SIG-M5 (cell line): ENCODE results near the gene SLC25A25.
"Not testable (repeated sequence)": the region's sequence is repeated elsewhere in the genome, so short reads cannot be mapped to it uniquely, and the experiment has no call there.

Experiments used
- DNase-seq: peaks from one replicate; lab custom pipeline; 2025; lab: John Stamatoyannopoulos, UW

SLC25A25 gene

DNA sequence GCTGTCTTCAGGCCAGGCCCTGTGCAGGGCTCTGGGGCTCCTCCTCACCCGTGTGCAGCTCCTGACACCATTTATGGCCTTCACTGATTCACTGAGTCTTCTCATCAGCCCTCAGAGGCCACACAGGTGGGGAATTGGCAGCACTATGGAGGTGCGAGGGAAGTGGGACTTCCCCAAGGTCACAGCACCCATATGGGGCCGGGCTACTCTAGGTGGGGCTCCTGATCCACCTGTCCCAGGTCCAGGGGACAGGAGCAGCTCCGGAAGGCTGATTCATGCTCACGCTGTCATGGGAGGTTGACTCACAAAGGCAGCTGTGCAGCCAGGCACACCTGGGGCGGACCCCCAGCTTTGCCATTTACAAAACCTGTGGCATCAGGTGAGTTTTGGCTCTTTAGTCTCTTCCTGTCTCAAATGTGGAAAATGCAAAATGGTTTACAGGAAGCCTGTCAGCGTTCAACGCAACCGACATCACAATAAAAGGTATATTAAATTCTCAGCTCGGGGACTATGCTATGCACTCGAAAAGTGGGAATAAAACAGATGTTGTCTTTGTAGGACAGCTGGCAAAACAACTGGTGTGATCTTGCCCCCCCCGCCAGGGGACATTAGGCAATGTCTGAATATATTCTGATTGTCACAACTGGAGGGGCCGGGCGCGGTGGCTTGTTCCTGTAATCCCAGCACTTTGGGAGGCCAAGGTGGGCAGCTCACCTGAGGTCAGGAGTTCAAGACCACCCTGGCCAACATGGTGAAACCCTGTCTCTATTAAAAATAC, 15.9 kb upstream of the SLC25A25 start:
- DNase-seq = no peak

DNA sequence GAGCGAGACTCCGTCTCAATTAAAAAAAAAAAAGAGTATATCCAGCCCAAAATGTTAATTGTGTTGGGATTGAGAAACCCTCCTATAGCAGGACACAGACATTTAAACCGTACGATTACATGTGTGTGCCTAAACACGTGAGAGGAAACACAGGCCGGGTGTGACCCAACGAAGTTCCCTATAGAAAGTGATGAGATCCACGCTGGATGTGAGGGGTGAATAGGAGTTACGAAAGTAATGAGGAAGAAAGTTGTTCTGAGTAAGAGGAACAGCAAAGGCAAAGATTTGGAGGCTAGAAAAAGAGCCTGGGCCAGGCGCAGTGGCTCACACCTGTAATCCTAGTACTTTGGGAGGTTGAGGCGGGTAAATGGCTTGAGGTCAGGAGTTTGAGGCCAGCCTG, 14.5 kb upstream of the SLC25A25 start:
- peak; percentile 73 for DNase-seq

DNA sequence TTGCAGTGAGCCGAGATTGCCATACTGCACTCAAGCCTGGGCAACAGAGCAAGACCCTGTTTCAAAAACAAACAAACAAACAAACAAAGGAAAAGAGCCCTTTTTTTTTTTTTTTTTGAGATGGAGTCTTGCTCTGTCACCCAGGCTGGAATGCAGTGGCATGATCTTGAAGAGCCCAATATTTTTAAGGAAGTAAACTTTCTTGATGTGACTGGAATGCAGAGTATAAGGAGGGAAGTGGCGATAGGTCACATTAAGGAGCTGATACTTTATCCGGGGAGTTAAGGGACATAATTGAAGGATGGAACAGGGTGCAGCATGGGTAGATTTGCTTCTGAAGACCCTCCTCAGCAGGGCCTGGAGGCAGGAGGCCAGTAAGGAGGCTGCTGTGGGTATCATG, 13.9 kb upstream of the SLC25A25 start:
- no peak for DNase-seq

DNA sequence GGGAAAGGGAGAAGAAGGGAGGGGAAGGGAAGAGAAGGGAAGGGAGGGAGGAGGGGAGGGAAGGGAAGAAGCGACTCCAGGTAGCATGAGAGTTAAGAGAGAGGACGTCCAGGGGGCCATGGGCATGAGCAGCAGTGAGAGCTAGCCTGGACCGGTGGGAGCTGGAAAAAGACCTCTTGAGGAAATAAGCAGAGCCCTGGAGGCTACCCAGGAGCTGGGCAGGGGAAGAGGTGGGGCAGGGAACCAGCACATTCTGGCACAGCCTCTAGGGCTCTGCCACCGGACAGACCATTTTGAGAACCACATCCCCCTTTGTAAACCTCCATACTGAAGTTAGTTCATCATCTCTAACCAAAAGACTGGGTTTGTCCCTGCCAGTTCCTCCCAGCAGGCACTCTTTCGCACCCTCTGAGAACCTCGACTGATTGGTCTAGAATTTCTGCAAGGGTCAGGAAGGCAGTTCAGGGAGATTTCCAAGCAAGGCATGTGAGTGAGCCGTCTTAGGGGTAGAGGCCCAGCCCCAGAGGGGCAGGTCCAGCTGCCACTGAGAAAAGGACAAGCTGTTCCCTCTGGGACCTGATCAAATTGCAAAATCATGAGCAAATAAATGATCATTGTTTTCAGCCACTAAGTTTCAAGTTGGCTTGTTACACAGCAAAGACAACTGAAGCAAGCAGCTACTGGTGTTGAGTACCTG, 12.5 kb upstream of the SLC25A25 start:
- DNase-seq = no peak

DNA sequence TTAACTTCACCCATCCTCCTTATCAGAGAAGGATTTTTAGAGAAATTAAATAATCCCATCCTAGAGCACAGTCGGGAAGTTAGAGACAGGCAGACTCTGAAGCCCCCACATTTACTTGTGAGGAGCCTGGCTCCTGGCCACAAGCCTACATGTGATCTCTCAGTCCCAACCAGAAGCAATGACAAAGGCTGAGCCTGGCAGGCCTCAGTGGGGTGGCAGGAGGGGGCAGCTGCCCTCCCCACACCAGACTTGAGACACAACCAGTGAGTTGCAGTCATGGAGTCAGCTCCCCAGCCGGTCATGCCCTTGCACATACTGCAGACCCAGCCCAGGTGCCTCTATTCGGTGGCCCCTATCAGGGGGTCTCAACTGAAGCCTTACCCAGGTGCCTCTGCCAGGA, 11.9 kb upstream of the SLC25A25 start:
- DNase-seq = no peak

DNA sequence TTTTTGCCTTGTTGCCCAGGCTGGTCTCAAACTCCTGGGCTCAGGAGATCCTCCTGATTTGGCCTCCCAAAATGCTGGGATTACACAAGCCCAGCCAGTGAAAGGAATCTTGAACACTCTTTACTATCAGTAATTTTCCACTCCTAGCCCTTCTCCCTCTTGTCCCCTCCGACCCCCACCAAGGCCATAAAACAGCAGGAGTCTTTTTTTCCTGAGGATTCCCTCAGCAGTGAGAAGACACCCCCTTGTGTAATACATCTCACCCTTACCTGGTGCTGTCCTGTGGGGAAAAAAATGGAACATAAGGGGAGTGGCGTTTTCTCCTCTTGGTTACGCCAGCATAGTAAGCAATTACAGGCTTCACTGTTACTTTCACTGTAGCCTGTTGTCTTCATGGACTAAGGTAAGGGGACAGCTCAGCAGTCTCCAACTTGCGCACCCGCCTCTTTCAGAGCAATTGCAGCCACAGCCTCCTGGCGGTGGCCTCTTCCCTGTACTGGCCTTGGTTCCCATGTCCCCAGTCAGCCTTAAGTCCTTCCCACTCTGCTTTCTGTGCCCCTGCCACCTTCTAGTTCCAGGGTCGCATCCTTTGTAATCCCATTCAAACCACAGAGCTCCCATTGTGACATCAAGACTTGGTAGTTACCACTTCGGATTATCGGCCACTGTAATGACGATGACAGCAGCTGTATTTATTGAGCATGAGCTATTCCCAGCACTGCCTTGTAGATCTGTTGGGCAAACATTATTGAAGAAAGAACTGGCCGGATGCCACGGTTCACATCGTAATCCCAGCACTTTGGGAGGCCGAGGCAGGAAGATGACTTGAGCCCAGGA, 10.9 kb upstream of the SLC25A25 start:
- DNase-seq = no peak

DNA sequence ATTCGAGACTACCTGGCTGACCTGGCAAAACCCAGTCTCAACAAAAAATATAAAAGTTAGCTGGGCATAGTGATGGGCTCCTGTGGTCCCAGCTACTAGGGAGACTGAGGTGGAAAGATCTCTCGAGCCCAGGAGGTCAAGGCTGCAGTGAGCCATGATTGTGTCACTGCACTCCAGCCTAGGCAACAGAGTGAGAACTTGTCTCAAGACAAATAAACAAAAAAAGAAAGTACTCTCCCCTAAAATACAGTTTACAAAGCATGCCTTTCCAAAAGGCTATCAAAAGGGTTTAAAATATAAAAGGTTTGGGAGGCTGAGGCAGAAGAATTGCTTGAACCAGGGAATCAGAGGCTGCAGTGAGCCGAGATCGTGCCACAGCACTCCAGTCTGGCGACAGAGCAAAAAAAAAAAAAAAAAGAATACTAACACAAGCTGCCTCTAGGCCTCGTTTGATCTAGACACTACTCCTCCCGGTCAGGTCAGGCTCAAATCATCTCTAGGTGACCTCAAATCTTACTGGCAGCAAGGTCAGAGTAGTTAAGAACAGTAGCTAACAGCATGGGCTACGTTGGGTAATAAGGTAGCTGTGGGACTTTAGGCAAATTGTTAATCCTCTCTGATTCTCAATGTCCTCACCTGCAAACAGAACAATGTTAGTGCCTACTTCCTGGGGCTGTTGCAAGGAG, 10.2 kb upstream of the SLC25A25 start:
- no peak for DNase-seq

DNA sequence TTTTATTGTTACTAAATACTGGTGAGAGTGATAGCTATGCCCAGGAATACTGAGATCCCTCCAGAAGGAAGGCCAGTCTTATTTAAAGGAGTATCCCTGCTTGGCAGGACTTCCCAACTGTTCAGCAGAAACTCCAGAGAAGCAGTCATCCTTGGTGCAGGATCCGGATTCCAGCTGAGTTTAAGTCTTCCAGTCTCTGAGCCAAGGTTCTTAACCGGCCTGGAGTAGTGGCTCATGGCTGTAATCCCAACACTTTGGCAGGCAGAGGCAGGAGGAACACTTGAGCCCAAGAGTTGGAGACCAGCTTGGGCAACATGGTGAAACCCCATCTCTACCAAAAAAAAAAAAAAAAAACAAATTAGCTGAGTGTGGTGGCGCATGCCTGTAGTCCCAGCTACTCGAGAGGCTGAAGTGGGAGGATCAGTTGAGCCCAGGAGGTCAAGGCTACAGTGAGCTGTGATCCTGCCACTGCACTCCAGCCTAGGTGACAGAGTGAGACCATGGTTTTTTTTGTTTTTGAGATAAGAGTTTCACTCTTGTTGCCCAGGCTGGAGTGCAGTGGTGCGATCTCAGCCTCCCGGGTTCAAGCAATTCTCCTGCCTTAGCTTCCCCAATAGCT, 8.6 kb upstream of the SLC25A25 start:
- DNase-seq = no peak

DNA sequence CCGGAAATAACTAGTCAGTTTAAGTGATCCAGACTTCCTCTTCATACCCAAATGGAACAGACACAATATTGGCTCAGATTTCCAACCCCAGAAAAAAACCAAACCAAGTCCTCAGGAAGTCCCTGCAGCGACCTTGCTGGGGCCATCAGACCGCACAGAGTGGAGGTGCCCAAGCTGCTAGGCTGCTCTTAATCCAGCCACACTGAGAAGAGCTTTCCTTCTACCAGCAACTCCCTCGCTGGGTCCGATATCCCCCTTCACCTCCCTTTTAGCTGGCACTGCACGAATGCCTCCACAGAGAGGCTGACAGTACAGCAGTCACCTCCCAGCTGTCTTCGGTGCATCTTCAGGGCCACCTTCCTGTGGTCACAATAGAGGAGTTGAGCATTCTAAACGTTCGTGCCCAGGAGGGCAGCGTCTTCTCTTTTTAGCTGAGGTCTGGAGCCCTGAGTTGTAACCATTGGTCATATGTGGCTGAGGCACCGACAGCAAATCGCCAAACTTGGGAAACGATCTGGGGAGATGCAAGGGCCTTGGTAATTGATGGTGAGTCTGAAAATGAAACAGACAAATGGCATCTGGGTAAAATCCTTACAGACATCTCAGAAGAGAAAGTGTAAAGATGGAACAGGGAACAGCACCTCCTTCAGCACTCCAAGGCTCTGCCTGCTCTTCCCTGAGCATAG, 6.6 kb upstream of the SLC25A25 start:
- no peak for DNase-seq

DNA sequence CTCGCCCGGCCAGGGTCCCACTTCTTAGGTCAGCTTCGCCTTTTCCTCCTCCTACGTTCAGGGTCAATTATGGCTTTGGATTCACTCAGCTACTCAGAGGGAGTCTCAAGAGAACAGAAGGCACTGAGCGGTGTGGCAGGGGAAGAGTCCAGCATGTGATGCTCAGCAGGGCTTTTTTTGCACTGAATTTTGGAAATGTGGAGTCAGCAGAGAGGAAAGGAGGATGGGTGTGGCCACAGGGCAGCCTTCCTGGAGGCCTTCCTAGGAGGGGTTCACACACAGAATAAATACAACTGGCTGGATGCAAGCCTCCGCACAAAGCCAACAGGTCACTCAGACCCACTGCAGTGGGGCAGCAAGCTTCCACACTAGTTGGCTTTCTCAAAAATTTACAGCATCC, 5.8 kb upstream of the SLC25A25 start:
- DNase-seq = no peak

DNA sequence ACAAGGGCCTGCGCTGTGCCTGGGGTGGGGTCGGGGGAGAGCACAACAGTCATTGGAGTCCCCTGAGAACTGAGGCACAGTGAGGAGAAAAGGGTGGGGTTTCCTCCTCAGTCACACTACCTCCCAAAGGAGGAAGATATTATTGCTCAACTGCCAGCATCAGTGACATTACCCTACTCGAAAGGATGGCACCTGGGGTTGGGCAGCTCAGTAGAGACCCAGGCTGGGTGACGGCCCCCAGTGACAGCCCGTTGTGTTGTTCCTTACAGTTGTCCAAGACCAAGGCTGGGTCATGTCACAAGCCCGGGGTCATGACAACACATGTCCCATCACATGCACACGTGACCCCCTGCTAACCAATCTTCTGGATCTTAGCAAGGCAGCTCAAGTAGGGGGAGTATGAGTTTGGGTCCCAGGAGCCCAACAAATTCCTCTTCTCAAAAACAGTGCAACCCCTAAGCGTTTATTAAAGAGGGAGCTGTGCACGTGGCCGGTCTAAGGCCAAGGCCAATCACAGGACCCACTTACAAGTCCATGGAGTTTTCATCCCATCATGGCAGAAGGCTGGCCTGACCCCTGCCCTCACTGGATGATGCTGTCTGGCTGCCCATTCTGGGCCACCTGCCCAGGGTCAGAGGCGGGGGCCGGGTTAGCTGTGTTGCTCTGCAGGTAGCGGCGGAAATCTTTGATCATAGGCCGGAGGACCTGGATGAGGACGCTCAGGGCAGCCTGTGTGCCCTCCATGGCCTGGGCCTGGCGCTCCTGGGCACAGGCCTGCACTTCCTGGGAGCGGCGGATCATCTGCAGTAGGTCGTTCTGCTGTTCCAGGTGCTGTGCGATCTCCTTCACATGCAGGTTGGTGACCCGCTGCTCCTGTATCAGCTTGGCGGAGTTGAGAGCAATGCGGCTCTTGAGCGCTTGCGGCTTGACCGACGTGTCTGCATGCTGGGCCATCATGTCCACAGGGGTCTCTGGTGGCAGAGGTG, 4.9 kb upstream of the SLC25A25 start:
- no peak for DNase-seq

DNA sequence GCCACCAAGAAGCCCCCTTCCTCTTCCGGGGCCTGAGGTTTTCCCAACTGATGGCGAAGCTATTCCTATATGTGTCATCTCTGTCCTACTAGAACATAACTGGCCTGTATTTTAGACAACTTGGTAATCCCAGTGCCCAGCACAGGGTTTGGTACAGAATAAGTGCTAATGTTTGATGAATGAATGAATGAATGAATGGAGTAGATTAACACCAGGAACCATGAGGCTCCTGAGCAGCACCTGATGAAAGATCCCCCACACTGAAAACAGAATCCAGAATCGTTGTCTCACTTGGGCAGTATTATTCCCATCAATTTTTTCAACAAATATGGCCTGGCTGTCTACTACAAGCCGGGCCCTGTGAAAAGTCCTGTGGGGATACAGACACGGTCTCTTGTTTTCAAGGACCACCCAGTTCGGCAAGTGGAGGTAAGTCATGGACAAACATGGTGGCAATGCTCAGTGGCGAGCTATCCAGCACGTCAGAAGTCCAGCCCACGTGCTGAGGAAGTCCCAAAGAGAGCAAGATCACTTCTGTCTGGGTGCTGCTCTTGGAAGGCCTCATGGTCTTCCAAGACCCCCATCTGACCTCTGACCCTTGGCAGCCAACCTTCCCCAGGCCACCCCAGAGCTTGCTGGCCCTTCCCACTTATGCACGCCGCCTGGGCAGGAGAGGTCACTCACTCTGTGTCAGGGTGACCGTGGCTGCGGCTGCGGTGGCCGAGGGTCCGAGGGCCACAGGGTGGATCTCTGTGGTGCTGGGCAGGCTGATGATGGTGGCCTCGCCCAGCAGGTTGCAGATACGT, 1.9 kb upstream of the SLC25A25 start:
- DNase-seq = no peak

DNA sequence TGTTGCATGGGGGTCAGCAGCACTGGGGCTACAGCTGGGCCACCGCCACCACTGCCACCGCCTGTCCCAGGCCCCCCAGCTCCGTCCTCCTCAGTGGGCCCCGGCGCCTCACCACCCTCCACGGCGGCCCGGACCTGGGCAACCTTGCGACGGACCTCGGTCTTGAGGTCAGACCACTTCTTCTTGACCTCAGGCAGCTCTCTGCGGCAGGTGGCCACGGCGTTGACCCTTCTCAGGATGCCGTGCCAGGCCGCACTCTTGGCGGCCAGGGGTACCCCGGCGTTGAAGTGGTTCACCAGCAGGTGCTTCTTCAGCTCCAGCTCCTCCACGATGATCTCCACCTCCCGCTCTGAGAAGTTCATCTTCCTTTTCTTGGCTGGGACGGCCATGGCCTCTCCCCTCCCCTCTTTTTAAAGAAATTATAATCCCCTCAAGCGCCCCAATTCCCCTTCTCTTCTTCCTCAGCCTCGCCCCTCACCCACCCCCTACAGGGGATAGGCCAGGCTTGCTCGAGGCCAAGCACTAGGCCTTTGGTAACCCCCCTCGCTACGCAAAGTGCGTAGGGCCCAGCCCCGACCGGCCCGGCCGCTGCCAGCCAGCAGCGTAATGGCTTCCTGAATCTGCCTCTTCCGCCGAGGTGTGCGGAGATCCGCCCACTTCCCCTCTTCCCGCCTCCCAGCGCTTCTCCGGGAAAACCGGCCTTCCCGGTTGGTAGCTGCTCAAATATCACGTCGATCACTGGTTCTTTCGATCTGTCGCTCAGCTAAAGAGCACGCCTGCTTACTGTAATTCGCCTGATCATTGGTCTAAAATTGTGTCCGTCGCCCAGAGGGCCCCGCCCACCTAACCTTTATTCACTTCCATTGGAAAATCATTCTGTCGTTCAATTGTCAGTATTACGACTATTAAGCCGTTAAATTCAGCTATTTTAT, 1.1 kb upstream of the SLC25A25 start, which contains the start of gene NAIF1:
TSS of gene NAIF1 (minus strand) at position 608 of the 932 bp plus-strand sequence. CDS start at position 389, 219 bp downstream.
- peak; percentile 94 for DNase-seq

DNA sequence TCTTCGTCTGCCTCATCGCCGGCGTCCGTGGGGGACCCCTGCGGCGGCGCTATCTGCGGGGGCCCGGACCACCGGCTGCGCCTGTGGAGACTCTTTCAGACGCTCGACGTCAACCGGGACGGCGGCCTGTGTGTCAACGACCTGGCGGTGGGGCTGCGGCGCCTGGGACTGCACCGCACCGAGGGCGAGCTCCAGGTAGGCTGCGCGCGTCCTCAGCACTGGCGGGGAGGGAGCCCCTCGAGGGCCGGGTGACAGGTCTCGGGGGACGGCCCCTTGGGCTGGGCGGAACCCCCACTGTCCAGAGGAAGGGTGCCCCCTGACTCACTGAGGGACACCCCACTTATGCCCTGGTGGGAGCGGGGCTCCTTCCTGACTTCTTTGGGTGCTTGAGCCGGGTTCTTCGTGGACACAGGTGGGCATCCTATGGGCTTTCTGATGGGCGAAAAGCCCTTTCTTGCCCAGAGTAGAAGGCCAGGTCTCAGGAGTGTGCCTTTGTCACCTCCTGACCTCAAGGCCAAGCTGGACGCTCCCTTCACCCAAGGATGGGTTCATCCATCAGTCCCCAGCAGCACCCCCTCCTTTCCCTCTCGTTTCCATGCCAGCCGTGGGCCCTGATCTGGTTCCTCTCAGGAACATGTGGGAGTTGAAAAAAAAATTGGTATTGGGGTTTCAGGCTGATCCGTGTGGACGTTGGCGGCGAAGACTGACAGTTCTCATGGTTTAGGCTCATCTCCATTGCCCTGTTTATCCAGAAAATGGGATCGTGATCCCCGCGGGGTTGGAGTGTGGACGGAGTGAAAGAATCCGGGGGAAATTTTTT, 564 bp downstream of the SLC25A25 start:
- no peak for DNase-seq

DNA sequence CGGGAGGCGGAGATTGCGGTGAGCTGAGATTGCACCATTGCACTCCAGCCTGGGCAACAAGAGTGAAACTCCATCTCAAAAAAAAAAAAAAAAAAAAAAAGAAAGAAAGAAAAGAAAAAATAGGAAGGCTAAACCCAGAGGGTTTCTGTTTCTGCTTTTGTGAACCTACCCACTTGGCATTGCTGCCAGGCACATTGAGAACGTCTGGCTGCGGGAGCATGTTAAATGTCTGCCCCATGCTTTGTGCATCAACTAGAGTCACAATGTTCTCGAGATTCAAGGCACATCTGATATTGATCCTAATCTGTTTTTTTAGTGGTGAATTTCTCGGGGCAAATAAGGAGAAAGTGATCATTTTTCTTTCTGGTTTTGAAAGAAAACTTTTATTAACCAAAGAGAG, 2.8 kb downstream of the SLC25A25 start:
- no peak for DNase-seq

DNA sequence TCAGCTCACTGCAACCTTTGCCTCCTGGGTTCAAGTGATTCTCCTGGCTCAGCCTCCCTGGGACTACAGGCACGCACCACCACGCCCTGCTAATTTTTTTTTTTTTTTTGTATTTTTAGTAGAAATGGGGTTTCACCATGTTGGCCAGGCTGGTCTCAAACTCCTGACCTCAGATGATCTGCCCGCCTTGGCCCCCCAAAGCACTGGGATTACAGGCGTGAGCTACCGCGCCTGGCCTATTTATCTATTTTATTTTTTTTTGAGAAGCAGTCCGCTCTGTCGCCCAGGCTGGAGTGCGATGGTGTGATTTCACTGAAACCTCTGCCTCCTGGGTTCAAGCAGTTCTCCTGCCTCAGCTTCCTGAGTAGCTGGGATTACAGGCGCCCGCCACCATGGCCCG, 3.4 kb downstream of the SLC25A25 start:
- DNase-seq = not testable (repeated sequence)
